Mucosa of stomach (tissue), 1 donor: ENCODE measurements around the gene UTP14C.
"Not testable (repeated sequence)": the region's sequence is repeated elsewhere in the genome, so short reads cannot be mapped to it uniquely, and the experiment has no call there.

Source experiments
- H3K27me3 ChIP-seq: one replicate; pipeline ENCODE4 v1.7.0; 2013; ENCODE audit warnings: mild to moderate bottlenecking, low read length; ENCODE audit not compliant: control insufficient read depth, insufficient read depth
- H3K36me3 ChIP-seq: one replicate; pipeline ENCODE4 v1.7.0; 2013; ENCODE audit warnings: low read length; ENCODE audit not compliant: control insufficient read depth, insufficient read depth
- H3K4me1 ChIP-seq: one replicate; pipeline ENCODE4 v1.7.0; 2013; ENCODE audit warnings: mild to moderate bottlenecking, low read length; ENCODE audit not compliant: control insufficient read depth, insufficient read depth
- H3K4me3 ChIP-seq: one replicate; pipeline ENCODE4 v1.7.0; 2013; ENCODE audit warnings: low read length
- H3K9ac ChIP-seq: one replicate; pipeline ENCODE4 v1.7.0; 2013; ENCODE audit warnings: mild to moderate bottlenecking, low read length, moderate library complexity
- H3K9me3 ChIP-seq: one replicate; pipeline ENCODE4 v1.7.0; 2013; ENCODE audit warnings: mild to moderate bottlenecking, low read length, moderate library complexity; ENCODE audit not compliant: control insufficient read depth
- donor health status: Pancreatic carcinoma.

The UTP14C gene, protein sequence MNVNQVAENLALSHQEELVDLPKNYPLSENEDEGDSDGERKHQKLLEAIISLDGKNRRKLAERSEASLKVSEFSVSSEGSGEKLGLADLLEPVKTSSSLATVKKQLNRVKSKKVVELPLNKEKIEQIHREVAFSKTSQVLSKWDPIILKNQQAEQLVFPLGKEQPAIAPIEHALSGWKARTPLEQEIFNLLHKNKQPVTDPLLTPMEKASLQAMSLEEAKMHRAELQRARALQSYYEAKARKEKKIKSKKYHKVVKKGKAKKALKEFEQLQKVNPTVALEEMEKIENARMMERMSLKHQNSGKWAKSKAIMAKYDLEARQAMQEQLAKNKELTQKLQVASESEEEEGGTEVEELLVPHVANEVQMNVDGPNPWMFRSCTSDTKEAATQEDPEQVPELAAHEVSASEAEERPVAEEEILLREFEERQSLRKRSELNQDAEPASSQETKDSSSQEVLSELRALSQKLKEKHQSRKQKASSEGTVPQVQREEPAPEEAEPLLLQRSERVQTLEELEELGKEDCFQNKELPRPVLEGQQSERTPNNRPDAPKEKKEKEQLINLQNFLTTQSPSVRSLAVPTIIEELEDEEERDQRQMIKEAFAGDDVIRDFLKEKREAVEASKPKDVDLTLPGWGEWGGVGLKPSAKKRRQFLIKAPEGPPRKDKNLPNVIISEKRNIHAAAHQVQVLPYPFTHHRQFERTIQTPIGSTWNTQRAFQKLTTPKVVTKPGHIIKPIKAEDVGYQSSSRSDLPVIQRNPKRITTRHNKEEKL

GRCh38 chr13:52024481-52024880 lies at the start of gene UTP14C:
Gene UTP14C, plus strand, starts transcription at chr13:52024691. Its CDS starts 4,114 bp downstream, at chr13:52028805.
- H3K27me3 ChIP-seq, result no peaks in the 10 kb centered on the region
- H3K9ac ChIP-seq, result no peak within 1 kb of the TSS
- no peak within 1 kb of the TSS for H3K4me3 ChIP-seq
- H3K36me3 ChIP-seq, result no peaks in the 10 kb centered on the region
- peaks cover 6% of the 10 kb centered on the region for H3K4me1 ChIP-seq
- no peaks in the 10 kb centered on the region for H3K9me3 ChIP-seq

DNA sequence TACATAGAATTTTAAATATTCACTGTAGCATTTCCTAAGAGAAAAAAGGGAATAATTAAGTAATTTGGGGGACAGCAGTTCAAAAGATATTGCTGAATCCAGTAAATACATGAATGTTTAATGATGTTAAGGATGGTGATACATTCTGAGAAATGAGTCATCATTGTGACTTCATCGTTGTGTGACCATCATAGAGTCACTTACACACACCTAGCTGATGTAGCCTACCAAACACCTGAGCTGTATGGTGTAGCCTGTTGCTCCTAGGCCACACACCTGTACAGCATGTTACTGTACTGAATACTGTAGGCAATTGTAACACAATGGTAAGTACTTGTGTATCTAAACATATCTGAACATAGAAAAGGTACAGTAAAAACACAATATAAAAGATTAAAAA lies 48.1 kb upstream of the UTP14C start:
- no peaks in the 10 kb centered on the region for H3K9me3 ChIP-seq
- no peak overlapping the region for H3K9ac ChIP-seq
- H3K4me3 ChIP-seq, result no peak overlapping the region
- H3K36me3 ChIP-seq, result no peaks in the 10 kb centered on the region
- H3K4me1 ChIP-seq, result peaks cover 36% of the 10 kb centered on the region
- H3K27me3 ChIP-seq, result no peaks in the 10 kb centered on the region

DNA sequence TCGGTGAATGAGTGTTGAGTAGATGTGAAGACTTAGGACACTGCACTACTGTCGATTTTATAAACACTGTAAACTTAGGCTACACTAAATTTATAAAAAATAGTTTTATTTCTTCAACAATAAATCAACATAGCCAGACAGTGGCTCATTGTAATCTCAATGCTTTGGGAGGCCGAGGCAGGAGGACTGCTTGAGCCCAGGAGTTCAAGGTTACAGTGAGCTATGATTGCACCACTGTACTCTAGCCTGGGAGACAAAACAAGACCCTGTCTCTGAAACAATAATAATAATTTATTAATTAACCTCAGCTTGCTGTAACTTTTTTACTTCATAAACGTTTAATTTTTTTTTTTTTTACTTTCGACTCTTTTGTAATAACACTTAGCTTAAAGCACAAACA lies 47.6 kb upstream of the UTP14C start:
- Histone ChIP-seq H3K9me3 (no peaks in the 10 kb centered on the region), H3K4me1 (peaks cover 33% of the 10 kb centered on the region), H3K9ac (no peak overlapping the region), H3K36me3 (no peaks in the 10 kb centered on the region), H3K4me3 (no peak overlapping the region), H3K27me3 (no peaks in the 10 kb centered on the region)

- H3K4me3 ChIP-seq, result no peak overlapping the region
- peaks cover 27% of the 10 kb centered on the region for H3K4me1 ChIP-seq
- no peak overlapping the region for H3K9ac ChIP-seq
- H3K27me3 ChIP-seq, result no peaks in the 10 kb centered on the region
- no peaks in the 10 kb centered on the region for H3K9me3 ChIP-seq
- no peaks in the 10 kb centered on the region for H3K36me3 ChIP-seq
These were observed 46.9 kb upstream of the UTP14C start for GRCh38 chr13:51977625-51978024.

- no peaks in the 10 kb centered on the region for H3K27me3 ChIP-seq
- peak overlapping the region; percentile 46 for H3K9ac ChIP-seq
- H3K4me3 ChIP-seq, result no peak overlapping the region
- H3K36me3 ChIP-seq, result no peaks in the 10 kb centered on the region
- peaks cover 27% of the 10 kb centered on the region for H3K4me1 ChIP-seq
- H3K9me3 ChIP-seq, result no peaks in the 10 kb centered on the region
These were observed 45.5 kb upstream of the UTP14C start for GRCh38 chr13:51978796-51979556.

DNA sequence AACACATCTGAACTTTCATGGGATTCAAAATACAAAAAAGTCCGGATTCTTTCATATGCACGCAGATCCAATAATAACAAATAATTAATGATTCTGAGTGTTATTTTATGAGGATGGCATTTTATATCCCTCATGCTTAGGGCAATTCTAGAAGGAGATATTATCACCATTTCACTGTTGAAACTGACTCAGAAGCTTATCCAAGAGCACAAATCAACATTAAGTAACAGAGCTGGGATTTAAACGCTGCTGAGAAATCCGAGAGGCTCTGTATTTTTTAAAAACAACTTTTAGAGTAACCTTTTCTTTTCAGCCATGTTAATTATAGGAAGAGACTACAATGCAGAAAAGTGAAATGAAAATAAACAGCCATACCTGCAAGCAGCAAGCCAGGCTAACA lies 43.6 kb upstream of the UTP14C start:
- H3K9ac ChIP-seq, result no peak overlapping the region
- peaks cover 27% of the 10 kb centered on the region for H3K4me1 ChIP-seq
- no peaks in the 10 kb centered on the region for H3K36me3 ChIP-seq
- H3K9me3 ChIP-seq, result no peaks in the 10 kb centered on the region
- no peak overlapping the region for H3K4me3 ChIP-seq
- no peaks in the 10 kb centered on the region for H3K27me3 ChIP-seq

DNA sequence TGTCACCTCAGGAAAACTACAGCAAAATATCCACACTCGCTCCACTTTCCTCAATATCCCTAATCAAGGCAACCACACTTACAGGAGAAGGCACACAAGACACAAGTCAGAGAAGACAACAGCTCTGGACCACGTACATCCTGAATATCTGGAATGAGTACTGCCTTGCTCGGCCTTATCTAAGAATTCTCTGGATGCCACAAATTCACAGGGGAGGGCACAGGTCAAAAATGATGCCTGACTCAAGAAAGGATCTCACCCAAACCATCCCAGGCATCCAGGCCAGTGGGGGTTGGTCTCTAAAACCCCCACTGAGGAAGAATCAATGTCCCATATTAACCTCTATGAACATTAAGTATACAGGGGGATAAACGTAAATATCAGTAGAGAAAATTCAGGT lies 43.1 kb upstream of the UTP14C start:
- Histone ChIP-seq H3K27me3 (no peaks in the 10 kb centered on the region), H3K9ac (no peak overlapping the region), H3K4me1 (peaks cover 27% of the 10 kb centered on the region), H3K4me3 (no peak overlapping the region), H3K9me3 (no peaks in the 10 kb centered on the region), H3K36me3 (no peaks in the 10 kb centered on the region)

- H3K4me1 ChIP-seq, result peaks cover 26% of the 10 kb centered on the region
- not testable (repeated sequence) for H3K4me3 ChIP-seq, H3K9ac ChIP-seq, H3K9me3 ChIP-seq, H3K36me3 ChIP-seq, H3K27me3 ChIP-seq
These were observed 41.2 kb upstream of the UTP14C start for GRCh38 chr13:51983292-51983691.

DNA sequence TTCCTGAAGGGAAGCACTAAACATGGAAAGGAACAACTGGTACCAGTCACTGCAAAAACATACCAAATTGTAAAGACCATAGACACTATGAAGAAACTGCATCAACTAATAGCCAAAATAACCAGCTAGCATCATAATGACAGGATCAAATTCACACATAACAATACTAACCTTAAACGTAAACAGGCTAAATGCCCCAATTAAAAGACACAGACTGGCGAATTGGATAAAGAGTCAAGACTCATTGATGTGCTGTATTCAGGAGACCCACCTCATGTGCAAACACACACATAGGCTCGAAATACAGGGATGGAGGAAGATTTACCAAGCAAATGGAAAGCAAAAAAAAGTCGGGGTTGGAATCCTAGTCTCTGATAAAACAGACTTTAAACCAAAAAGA lies 39.6 kb upstream of the UTP14C start:
- not testable (repeated sequence) for H3K9ac ChIP-seq, H3K36me3 ChIP-seq, H3K4me3 ChIP-seq, H3K9me3 ChIP-seq, H3K27me3 ChIP-seq
- H3K4me1 ChIP-seq, result peaks cover 11% of the 10 kb centered on the region

- Histone ChIP-seq H3K9me3 (no peaks in the 10 kb centered on the region), H3K36me3 (no peaks in the 10 kb centered on the region), H3K27me3 (no peaks in the 10 kb centered on the region), H3K4me3 (no peak overlapping the region), H3K4me1 (no peaks in the 10 kb centered on the region), H3K9ac (no peak overlapping the region)
These were observed 35.4 kb upstream of the UTP14C start for GRCh38 chr13:51988988-51989618.

DNA sequence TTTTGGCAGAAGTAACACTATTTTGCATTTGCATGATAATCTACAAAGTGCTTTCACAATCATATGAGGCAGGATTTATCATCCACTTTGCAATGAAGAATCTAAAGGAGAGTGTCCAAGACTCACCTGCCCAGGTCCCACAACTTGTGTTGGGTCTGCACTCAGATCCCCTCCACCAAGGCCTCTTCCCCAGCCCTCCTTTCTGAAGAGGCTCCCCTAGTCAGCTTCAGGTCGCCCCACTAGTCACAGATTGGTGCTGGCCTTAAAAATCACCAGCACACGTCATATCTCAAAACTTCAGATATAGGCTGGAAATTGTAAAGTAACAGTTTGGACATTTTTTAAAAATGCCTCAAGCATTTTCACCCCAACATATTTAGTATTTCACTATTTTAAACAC lies 30.8 kb upstream of the UTP14C start:
- H3K27me3 ChIP-seq, result no peaks in the 10 kb centered on the region
- H3K4me1 ChIP-seq, result peaks cover 36% of the 10 kb centered on the region
- H3K9ac ChIP-seq, result no peak overlapping the region
- H3K4me3 ChIP-seq, result no peak overlapping the region
- H3K9me3 ChIP-seq, result no peaks in the 10 kb centered on the region
- no peaks in the 10 kb centered on the region for H3K36me3 ChIP-seq
